Loucy (cell line): Measurements from ENCODE around the gene PAXIP1.

Experiments
- CTCF ChIP-seq: fragments of 200-600 bp; sonication (generic); conservative IDR thresholded peaks from 2 replicates; pipeline ENCODE4 v1.5.1; 2014; ENCODE audit warnings: mild to moderate bottlenecking, antibody characterized with exemption, low read length
- EZH2phosphoT487 ChIP-seq: fragments of 200-600 bp; IDR thresholded peaks from 2 replicates; pipeline ENCODE4 v1.6.1; 2018; ENCODE audit warnings: antibody characterized with exemption, mild to moderate bottlenecking, moderate library complexity, borderline replicate concordance

- no peak for TF ChIP-seq CTCF
- no peak for TF ChIP-seq EZH2phosphoT487
Measured at GRCh38 chr7:155020996-155021395, 18.1 kb upstream of the PAXIP1 start.
